Fibroblast of the conjunctiva (primary cell): Measurements from ENCODE around the gene SPG11.
"Not testable (repeated sequence)": the region's sequence is repeated elsewhere in the genome, so short reads cannot be mapped to it uniquely, and the experiment has no call there.

Source experiments
- DNase-seq: peaks from one replicate; pipeline ENCODE4 v3.0.0-alpha.2; 2010; ENCODE audit warnings: low read depth

Gene SPG11

DNA sequence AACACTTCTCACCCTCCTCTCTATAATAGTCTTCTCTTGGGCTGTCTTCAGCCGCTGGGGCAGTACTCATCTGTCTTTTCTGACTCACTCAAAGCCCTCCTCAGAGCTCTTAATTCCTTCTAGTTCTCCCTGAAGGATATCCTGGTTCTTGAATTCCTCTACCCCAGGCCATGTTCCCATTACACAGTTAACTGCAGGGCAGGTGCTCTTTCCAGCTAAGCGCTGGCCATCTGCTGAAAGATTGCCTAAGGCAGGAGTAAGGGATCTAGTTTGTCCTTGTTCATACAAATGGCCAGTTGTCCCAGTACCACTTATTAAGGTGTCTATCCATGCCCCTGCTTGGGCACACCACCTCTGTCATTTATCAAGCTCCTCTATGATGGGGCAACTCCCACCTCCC, 10.2 kb upstream of the SPG11 start:
- no peak for DNase-seq

DNA sequence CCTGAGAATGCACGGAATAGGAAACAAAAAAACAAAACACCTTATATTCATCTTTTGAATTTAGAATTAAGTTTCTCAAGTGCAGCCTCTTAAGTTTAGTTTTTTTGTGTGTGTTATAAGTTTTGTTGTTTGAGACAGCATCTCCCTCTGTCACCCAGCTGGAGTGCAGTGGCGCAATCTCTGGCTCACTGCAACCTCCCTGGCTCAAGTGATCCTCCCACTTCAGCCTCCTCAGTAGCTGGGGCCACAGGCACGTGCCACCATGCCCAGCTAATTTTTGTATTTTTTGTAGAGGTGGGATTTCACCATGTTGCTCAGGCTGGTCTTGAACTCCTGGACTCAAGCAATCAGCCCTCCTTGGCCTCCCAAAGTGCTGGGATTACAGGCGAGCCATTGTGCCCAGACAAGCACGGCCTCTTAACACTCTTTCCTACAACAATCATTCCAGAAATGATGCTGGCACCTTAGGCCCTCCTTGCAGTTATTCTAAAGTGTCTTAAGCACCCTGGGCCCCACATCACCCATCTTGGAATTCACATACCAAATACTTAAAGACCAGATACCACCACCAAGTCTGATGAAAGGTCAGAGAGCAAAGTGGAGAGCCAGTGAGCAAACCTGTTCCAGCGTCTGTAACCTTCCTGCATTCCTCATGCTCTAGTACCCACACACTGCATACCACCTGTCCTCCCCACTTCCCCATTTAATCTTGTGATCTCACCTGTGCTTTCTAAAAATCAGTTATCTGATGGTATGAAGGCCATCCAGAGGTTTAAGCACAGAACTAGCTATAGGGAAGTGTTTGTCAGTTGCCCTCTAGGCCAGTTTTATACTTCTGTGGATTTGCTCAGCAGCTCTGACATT, 6.9 kb upstream of the SPG11 start:
- no peak for DNase-seq

DNA sequence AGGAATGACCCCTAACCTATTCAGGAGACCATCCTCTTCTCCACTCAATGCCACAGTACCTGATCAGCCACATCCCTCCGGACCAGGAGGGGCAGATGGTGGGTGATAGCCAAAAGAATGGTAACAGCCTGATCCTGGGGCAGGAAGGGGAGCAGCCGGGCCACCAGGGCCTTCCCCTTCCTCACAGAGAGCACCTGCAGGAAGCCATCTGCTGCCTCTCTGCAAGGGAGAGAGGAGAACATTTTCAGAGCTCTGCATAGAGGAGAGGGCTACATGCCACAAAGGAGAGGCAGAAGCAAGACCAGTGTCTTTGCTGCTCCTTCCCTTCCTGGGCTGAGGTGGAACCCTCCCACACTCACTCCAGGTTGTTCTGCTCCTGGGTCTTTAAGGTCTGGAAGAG, 5.5 kb upstream of the SPG11 start:
- DNase-seq: no peak

DNA sequence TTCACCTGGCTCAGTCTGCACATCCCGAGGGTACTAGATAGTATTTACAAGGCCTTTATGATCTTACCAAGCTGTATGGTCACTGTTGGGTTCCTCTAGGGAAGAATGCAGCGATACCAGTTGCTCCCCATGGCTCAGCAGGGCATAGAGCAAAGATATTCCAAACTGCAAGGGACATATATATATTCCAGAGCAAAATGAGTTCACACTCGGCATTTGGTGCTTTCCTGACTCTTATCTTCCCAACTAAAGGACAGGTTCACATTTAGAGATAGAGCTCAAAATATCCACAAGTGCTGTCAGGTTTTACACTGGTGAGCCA, 3.5 kb upstream of the SPG11 start:
- DNase-seq: no peak

DNA sequence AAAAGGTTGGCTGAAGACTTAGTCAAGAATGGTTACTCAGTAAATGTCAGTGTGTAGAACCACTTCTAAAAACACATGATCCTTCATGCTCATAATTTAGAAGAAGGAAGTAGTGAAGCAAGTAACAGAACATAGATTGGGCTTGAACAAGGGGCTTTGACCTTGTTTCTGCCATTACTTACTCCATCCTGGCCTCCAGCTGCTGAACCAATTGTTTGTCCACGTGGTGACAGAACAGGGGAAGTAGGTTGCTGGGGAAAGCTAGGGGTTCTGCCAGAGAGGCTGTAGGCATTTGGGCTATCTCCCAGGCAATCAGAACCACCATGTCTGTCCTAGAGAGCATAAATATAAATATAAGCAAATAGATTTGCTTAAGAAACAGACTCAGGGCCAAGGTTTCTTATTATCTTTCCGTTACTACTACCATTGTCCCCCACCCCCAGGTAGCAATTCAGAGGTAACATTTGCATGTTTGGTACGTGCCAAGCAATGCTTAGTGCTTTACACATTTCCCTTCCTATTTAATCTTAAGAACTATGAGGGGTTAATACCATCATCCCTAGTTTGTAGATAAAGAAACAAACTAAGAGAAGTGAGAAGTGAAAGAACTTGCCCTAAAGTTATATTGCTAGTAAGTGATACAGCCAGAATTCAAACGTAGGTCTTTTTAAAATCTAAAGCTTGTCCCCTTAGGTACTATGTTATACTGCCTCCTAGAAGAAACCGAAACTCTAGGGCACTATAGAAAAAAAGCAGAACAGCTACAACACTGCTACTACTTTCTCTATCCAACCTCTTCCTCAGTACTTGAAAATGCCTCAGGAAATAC, 3.0 kb upstream of the SPG11 start:
- no peak for DNase-seq

DNA sequence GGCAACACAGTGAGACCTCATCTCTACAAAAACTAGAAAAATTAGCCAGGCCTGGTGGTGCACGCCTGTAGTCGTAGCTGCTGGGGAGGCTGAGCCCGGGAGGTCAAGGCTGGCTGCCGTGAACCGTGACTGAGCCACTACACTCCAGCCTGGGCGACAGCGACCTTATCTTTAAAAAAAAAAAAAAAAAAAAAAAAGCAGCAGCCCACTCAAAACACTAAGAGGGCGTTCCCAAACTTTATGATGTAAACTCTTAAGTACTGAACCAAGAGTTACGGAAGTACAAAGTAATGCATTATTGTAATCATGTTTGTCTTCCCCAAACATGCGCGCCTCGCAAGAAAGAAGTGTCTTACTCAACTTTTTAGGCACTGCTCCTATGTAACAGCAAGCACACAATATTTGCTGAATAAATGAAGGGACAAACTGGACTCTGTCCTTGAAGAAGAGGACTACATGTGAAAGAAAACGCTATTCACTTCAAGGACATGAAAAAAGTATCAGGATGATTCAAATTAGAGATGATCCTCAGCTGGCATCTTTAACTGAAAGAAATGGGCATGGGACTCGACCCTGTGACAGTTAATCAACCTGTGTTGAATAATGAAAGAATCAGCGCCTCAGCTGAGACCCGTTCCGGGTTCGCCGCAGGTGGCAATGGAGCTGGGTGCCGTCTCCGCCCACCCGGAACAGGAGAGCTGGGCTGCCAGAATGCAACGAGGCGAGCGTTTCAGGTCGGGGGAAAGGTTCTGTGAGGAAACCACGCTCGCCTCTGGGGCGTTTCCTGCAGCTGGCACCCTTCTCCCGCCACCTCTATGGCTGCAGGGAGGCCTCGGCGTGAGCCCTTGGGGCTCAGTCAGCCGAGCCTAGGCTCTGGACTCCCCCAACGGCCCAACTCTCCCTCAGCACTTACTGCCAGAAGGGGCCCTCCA, 718 bp downstream of the SPG11 start:
- DNase-seq: peak; percentile 26

DNA sequence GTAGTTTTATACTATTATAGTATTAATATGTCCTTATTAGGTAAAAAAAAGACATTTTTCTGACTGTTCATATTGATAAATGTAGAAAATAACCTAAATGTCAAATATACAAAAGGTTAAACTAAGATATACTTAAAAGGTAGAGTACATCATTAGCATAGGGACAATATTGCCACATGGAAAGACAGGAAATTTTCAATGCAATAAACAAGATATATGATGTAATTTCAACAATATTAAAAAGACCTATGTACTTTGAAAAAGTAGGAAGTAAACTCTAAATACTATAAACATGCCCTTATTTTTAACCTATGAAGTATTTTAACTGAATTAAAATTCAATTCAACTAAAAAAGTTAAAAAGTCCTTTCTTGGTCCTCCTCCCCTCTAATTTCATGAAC, 1.9 kb downstream of the SPG11 start:
- DNase-seq: no peak

DNA sequence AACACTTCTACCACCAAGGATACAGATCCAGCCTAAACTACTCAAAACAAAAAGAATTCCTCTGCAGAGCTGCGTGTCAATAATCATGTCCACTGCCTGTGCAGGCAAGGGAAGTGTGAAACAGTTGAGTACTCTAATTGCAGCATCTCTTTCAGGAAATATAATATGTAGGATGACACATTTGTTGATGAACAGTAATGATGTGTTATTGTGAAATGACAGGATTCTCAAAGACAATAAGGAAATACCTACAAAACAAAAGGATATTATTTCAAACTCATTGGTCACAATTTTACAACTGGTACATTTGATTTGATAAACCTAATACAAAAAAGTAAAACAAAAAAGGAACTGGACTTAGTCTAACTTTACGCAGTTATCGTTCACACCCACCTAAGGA, 4.4 kb downstream of the SPG11 start:
- no peak for DNase-seq

DNA sequence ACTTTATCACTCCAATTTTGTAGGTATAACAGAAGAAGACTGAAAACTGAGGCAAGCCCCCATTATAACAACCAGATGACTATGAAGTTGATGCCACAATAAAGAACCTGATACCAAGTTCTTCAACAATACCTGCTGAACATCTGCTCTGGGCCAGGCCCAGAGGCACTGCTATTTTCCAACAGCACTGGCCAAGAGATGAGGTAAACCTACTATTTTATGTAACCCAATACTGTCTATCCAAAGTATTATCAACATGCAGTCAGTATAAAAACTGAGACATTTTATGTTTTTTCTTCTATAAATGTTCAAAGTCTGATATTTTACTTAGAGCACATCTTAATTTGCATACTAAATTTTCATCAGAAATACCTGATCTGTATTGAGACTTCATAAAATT, 6.1 kb downstream of the SPG11 start:
- DNase-seq: no peak

DNA sequence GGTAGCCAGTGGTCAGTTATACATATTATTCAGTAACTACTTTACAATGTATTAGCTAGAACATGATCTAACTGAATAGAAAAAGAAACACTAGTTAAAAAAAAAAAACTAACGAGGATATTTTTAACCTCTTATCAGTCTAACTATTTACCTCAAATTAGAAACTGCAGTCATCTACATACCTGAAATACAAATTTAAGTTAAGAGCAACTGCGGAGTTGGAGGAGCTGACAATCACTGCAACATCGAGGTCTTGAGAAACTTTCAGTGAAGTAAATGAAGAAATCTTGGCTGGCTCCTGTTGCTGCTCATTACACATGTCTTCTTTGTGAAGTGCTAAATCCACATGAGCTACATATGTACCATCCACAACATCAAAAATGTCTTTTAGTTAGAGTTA, 6.5 kb downstream of the SPG11 start:
- DNase-seq: no peak

DNA sequence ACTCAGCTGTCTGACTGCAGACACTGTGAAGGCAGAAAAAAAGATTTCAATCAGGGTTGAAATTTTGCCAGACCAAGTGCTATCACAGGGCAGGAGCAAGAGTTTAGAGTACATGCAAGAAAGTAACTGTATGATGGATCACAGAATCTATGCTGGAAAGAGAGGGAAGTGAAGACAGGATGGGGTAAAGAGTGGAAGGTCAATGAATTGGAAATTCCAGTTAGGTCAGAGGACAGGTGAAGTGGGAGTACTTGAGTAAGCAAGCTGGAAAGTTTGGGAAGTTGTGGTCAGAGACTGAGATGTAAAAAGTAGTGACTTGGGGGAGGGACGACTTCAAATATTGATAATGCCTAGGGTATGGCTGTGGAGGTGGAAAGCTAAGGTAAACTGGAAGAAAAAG, 7.2 kb downstream of the SPG11 start:
- no peak for DNase-seq

DNA sequence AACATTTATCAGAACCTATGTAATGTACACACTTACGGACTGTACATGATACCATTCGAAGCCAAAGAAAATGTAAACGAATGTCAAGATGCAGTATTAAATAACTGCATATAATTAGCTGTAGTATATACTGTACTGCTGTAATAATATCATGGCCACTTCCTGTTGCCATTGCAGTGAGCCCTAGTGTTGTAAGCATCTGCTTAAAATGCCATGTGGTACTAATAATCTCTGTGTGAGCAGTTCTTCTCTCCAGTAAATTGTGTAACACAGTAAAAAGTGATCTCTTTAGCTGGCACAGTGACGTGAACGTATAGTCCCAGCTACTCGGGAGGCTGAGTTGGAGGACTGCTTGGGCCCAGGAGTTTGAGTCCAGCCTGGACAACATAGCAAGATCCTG, 8.6 kb downstream of the SPG11 start:
- peak; percentile 66 for DNase-seq

DNA sequence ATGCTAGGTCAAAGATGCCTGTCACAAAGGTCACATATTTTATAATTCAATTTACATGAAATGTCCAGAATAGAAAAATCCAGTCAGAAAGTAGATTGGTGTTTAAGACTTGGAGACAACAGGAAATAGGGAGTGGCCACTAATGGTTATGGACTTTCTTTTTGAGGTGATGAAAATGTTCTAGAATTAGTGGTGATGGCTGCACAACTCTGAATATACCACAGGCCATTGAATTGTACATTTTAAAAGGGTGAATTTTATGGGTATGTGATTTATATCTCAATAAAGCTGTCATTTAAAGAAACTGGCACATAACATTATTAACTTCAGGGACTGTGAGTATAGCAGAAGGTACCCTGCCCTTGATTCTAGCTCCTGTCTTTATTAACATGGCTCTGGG, 15.8 kb downstream of the SPG11 start:
- DNase-seq: no peak

DNA sequence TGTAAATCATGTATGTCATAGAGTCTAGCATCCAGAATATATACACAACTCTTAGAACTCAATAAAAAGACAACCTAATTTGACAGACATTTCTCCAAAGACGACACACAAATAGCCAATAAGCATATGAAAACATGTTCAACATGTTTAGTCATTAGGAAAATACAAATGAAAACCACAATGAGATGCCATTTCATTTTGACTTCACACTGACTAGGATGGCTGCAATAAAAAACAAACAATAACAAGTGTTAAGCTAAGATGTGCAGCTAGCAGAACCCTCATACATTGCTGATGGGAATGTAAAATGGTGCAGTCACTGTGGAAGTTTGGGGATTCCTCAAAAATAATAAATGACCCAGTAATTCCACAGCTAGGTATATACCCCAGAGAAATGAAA, 16.4 kb downstream of the SPG11 start:
- no peak for DNase-seq

DNA sequence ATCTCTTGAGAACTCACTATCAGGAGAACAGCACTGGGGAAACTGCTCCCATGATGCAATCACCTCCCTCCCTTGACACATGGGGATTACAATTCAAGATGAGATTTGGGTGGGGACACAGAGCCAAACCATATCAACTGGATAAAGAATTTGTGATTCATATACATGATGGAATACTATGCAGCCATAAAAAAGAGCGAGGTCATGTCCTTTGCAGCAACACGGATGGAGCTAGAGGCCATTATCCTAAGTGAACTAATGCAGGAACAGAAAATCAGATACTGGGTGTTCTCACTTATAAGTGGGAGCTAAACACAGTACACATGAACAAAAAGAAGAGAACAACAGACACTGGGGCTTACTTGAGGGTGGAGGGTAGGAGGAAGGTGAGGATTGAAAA, 17.0 kb downstream of the SPG11 start:
- no peak for DNase-seq

DNA sequence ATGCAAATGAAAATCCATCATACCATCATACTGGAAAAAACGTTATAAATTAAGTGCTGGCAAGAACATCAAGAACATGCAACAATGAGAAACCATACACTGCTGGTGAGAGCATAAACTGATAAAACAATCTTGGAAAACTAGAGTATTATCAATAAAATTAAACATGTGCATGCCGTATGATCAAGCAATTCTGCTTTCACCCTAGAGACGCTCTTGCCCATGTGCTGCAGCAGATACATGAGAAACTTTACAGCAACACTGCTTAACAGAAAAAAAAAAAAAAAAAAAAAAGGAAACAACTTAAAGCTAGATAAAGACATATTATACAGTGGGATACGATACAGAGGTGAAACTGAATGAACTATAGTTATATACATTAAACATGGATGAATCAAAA, 21.8 kb downstream of the SPG11 start:
- no peak for DNase-seq

DNA sequence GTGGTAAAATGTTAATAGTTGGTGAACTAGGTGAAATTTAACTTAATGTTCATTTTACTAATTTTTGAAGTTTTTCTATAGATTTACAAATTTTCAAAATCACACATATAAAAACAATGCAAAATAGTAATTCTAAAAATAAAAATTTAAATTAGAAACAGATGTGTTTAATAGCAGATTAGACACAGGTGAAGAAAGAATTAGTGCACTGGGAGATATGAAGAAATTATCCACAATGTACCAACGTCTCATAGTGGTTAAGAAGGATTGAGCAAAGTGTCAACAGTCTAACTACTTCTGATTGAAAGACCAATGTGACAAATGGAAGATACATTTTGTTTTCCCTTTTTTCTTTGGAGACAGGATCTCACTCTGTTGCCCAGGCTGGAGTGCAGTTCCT, 26.5 kb downstream of the SPG11 start:
- no peak for DNase-seq

DNA sequence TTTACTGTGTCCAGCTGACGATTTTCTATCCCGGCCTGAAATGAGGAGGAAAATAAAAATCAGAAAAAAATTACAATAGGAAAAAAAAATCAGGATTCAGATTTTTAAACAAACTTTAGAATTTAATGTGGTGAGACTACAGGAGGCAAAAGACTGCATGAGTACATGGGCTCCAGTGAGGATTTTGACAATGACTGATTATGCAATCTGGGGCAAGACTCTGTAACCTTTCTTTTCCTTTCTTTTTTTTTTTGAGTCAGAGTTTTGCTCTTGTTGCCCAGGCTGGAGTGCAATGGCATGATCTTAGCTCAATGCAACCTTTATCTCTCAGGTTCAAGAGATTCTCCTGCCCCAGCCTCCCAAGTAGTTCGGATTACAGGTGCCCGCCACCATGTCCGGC, 29.9 kb downstream of the SPG11 start:
- peak; percentile 74 for DNase-seq

DNA sequence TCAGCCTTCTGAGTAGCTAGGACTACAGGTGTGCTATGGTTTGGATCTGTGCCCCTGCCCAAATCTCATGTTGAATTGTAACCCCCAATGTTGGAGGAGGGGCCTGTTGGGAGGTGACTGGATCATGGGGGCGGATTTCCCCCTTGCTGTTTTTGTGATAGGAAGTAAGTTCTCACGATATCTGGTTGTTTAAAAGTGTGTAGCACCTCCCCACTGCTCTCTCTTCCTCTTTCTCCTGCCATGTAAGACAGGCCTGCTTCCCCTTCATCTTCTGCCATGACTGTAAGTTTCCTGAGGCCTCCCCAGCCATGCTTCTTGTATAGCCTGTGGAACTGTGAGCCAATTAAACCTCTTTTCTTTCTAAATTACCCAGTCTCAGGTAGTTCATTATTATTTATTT, 38.2 kb downstream of the SPG11 start:
- not testable (repeated sequence) for DNase-seq

DNA sequence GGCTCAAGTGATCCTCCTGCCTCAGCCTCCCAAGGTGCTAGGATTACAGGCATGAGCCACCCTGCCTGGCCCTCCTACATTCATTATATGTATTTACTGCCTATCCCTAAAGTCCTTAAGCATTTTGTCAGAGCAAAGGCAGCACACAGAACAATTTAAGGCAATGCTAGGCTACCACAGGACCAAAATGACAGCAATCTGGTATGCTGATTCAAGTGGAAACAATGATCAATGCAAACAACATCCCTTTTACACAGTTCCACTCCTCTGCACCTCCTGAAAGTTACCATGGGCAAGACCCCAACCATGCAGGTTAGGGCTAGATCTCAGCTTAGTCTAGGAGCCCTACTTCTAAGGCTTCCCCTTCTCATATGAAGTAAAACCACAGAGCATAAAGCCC, 40.3 kb downstream of the SPG11 start:
- no peak for DNase-seq

DNA sequence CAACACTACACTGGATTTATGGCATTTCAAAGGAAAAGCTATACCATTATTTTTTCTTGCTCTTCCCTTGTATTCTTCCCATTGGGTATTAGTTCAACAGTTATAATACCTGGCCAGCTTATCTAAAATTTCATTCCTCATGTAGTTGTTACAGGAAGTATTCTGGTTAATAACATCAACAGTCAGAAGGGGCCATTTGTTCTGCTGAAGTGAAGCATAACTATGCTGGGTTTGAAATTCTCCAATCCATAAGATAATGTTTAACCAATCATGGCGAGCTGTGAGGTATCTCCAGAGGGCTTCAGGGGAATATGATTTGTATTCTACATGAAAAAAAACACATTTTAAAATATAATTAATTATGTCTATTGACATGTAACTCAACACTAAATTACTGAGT, 43.4 kb downstream of the SPG11 start:
- DNase-seq: no peak

DNA sequence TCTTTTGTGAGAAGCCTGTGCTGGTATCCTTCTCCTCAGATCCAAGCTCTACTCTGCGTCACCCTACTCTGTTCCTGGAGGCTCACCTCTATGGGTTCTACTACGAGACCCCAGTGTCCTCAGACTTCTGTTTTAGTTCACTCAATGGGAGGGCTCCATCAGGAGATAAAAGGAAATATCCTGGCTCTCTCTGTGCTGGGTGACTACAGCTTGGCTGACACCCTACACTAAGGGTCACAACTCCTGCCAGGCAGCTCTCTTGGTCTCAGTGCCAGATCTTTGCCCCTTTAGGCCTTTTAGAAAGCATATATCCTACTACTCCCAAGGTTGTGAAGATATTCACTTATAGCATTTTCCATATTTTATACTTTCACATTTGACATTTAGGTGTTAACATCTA, 46.5 kb downstream of the SPG11 start:
- no peak for DNase-seq

DNA sequence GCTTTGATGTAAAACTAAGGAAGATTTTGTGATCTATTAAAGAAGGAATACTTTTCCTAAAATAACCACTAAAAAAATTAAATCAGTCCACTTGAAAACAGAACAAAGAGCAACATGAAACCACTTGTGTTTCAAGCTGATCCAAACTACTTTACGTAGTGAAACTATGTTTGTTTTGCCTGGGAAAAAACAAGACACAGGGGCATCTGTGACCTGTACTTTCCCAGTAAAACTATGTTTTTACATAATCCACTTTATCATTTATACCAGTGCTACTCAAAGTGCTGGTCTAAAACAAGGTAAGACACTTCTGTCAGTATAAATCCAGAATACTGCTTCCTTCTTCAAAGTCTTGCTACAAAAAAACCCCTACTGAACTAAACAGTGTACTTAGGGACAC, 56.7 kb downstream of the SPG11 start:
- no peak for DNase-seq
